K562 (cell line): Measurements from ENCODE around the gene WFIKKN2.

ENCODE experiments used
- EZH2 ChIP-seq: IDR thresholded peaks from 2 replicates; pipeline ENCODE4 v1.6.1; 2012; ENCODE audit warnings: low read depth, mild to moderate bottlenecking, inconsistent platforms, low read length, borderline replicate concordance
- FOXA1 ChIP-seq: fragments of 450-650 bp; IDR thresholded peaks from 2 replicates; pipeline ENCODE4 v1.6.1; 2016; ENCODE audit warnings: mild to moderate bottlenecking, borderline replicate concordance
- HOXB6 ChIP-seq: fragments of 250-450 bp; sonication (Bioruptor Pico); IDR thresholded peaks from 2 replicates; pipeline ENCODE4 v1.5.1; 2022; ENCODE audit warnings: mild to moderate bottlenecking, borderline replicate concordance
- KLF13 ChIP-seq: fragments of 450-650 bp; IDR thresholded peaks from 2 replicates; pipeline ENCODE4 v1.6.1; 2016; ENCODE audit warnings: missing genetic modification characterization, low read depth, mild to moderate bottlenecking, missing compliant biosample characterization, moderate library complexity, borderline replicate concordance
- ZNF232 ChIP-seq: sonication (generic); formaldehyde crosslinking; IDR thresholded peaks from 2 replicates; pipeline ENCODE4 v1.8.0; 2022; ENCODE audit warnings: mild to moderate bottlenecking, missing genetic modification reagents
- ZNF274 ChIP-seq: IDR thresholded peaks from 2 replicates; pipeline ENCODE4 v1.6.1; 2011; ENCODE audit warnings: low read depth, mild to moderate bottlenecking, low read length, moderate library complexity, borderline replicate concordance
- TF ChIP-seq, protein P1 (sequence below): sonication (generic); formaldehyde crosslinking; IDR thresholded peaks from 2 replicates; pipeline ENCODE4 v1.8.1; 2022; ENCODE audit warnings: missing genetic modification reagents

DNA sequence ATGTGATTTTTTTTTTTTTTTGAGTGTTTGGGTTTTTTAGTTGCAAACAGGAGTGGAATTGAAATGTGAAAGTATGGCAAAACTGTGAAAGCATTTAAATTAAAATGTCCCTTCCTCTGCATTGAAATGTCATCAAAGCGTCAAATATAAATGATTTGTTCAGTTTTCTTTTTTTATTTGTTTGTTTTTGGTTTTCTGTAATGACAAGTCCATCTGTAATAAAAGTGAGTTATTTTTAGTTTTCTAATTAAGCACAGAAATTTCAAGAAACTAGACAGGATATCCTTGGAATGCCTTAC lies 32.7 kb downstream of the WFIKKN2 start:
- TF ChIP-seq KLF13 (no peak), EZH2 (no peak), ZNF232 (no peak), ZNF274 (no peak), HOXB6 (CRISPR knock-in tag) (no peak), FOXA1 (no peak)
- TF ChIP-seq, protein P1, sequence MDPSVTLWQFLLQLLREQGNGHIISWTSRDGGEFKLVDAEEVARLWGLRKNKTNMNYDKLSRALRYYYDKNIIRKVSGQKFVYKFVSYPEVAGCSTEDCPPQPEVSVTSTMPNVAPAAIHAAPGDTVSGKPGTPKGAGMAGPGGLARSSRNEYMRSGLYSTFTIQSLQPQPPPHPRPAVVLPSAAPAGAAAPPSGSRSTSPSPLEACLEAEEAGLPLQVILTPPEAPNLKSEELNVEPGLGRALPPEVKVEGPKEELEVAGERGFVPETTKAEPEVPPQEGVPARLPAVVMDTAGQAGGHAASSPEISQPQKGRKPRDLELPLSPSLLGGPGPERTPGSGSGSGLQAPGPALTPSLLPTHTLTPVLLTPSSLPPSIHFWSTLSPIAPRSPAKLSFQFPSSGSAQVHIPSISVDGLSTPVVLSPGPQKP = no peak
